Measurements from ENCODE around the gene ENG. TPM values are rescaled to one million over a fixed set of nuclear protein-coding genes. Genes with fewer than 3 reads are reported as not detected.

Gene ENG
- total and polyA plus RNA-seq, 2 of the 8 experiments (the other 6 are each of a cell fraction or from before 2014, with no cell fraction given): 1.8 to 4.4 TPM

DNA sequence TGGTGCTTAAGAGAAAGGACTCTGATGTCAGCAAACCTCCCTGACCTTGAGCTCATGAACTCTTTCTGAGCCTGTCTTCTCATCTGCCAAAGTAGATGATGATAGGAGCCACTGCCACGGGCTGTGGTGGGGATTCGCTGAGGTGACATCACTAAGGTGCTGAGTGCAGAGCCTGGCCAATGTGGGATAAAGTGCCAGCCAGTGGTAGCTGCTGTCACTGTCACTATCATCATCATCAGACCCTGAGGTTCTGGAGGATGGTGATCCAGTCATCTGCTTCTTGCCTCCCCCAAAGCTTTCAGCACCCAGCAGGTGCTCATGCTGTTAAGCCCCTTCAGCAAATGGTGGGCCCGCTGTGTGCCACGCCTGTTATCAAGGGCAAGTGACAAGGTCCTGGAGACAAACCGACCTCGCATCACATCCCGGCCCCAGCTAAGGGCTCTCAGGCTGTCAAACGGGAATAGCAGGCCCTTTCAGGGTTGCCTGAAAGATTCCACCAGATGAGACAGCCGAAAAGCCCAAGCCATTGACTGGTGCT, 45.4 kb downstream of the ENG start (continued):
- TF ChIP-seq EP300 (IDR thresholded peaks at IDR 0.05; ENCODE audit: borderline replicate concordance in 1 of 2, low read depth in 2 of 2, low read length in 2 of 2) (no peak), KDM4A (IDR thresholded peaks at IDR 0.05; ENCODE audit: low read depth, low read length, severe bottlenecking) (no peak), ASH2L (IDR thresholded peaks at IDR 0.05; ENCODE audit: low read length) (no peak)
